ENCODE measurements around the gene MUC12. TPM values are rescaled to one million over a fixed set of nuclear protein-coding genes. Genes with fewer than 3 reads are reported as not detected.

MUC12 gene
- total RNA-seq, 1 donor from 2014 or later, result 1.4 TPM

DNA sequence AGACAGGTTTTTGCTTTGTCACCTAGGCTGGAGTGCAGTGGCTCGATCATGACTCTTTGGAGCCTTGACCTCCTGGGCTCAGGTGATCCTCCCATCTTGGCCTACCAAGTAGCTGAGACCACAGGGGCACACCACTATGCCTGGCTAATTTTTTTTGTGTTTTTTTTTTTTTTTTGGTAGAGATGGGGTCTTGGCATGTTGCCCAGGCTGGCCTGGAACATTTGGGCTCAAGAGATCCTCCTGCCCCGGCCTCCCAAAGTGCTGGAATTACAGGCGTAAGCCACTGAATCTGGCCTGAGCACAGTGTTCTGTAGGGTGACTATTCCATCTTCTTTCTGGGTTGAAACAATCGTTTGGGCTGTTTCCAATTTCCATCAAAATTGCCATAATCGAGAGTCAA, 21.6 kb upstream of the MUC12 start:
- H3K36me3 Mint-ChIP-seq, result no peaks in the 10 kb centered on the region

DNA sequence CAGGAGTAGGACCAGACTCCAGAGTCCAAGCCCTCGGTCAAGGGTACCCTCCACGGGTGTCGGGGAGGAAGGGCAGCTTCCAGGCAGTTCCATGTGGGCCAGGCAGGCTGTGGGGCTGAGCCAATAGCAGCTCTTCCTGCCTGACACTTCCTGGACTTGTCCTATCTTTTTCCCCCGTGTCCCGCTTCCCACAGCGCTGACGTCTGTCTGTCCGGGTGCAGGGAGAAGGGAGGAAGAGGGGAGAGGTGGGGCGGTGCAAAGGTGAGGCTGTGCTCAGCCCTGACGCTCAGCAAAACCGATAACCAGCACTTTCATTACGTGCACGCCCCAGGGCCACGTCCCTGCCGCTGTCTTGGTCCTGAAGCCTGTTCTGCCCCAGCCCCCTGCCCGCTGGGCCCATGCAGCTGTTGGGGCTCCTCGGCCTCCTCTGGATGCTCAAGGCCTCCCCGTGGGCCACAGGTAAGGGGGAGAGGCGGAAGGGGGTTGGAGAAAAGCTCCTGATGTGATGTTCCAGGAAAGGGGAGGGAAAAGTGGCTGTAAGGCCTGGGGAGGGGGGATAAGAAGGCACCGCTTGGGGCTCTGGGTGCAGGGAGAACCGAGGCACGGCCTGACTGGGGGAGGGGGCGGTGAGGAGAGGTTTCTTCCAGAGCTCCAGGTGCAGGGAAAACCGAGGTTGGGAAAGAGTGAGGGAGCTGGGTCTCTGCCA, 20.0 kb upstream of the MUC12 start, which contains the start of gene MUC3A:
TSS of gene MUC3A (plus strand) at position 308 of the 706 bp plus-strand sequence. CDS start at position 399, 91 bp downstream.
- Mint-ChIP-seq H3K27me3 (ENCODE audit: low read depth) (peaks cover 16% of the 10 kb centered on the region), H3K4me1 (no peaks in the 10 kb centered on the region), H3K36me3 (no peaks in the 10 kb centered on the region), H3K4me3 (no peak within 1 kb of the TSS), H3K27ac (no peak within 1 kb of the TSS), H3K9me3 (no peaks in the 10 kb centered on the region)
- TF ChIP-seq, protein P1, sequence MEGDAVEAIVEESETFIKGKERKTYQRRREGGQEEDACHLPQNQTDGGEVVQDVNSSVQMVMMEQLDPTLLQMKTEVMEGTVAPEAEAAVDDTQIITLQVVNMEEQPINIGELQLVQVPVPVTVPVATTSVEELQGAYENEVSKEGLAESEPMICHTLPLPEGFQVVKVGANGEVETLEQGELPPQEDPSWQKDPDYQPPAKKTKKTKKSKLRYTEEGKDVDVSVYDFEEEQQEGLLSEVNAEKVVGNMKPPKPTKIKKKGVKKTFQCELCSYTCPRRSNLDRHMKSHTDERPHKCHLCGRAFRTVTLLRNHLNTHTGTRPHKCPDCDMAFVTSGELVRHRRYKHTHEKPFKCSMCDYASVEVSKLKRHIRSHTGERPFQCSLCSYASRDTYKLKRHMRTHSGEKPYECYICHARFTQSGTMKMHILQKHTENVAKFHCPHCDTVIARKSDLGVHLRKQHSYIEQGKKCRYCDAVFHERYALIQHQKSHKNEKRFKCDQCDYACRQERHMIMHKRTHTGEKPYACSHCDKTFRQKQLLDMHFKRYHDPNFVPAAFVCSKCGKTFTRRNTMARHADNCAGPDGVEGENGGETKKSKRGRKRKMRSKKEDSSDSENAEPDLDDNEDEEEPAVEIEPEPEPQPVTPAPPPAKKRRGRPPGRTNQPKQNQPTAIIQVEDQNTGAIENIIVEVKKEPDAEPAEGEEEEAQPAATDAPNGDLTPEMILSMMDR (IDR thresholded peaks at IDR 0.05; ENCODE audit: unreplicated experiment), result no peak
- no peak for DNase-seq (ENCODE audit: low spot score in 2 of 2, unreplicated experiment in 2 of 2)

More for the DNA sequence above, 21.6 kb upstream of the MUC12 start:
- H3K9me3 Mint-ChIP-seq, result no peaks in the 10 kb centered on the region
- no peak overlapping the region for H3K27ac Mint-ChIP-seq
- no peak for DNase-seq (ENCODE audit: low spot score in 2 of 2, unreplicated experiment in 2 of 2)
- TF ChIP-seq, protein P1 (IDR thresholded peaks at IDR 0.05; ENCODE audit: unreplicated experiment), result no peak
- no peak overlapping the region for H3K4me3 Mint-ChIP-seq
- H3K27me3 Mint-ChIP-seq (ENCODE audit: low read depth), result peaks cover 16% of the 10 kb centered on the region
- peaks cover under 1% of the 10 kb centered on the region for H3K4me1 Mint-ChIP-seq

DNA sequence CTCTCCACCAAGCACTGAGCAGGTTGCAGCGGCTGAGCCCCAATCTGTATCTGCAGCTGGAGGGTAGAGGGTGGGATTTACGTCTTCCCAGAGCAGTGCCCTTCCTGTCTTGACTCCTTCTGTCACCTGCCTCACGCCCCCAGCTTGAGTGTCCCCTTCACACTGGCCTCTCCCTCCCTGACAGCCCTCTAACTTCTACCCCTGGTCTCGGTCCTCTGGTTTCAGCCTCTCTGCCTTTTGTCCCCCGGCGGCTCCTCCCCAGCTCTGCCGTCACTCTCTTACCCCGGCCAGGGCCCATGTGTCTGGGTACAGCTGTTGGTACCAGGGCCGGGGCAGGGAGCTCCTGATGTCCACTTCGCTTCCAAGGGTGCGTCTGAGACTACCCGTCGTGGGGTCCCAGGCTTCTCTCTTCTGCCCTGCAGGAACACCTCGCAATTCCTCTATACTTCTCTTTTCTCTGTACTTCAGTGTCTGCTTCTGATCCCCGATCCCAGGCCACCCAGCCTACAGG, 19.4 kb upstream of the MUC12 start:
- DNase-seq (ENCODE audit: low spot score in 2 of 2, unreplicated experiment in 2 of 2), result no peak
- Mint-ChIP-seq H3K4me3 (no peak overlapping the region), H3K27me3 (ENCODE audit: low read depth) (peaks cover 16% of the 10 kb centered on the region), H3K9me3 (no peaks in the 10 kb centered on the region), H3K36me3 (no peaks in the 10 kb centered on the region), H3K27ac (no peak overlapping the region), H3K4me1 (no peaks in the 10 kb centered on the region)
- TF ChIP-seq, protein P1 (IDR thresholded peaks at IDR 0.05; ENCODE audit: unreplicated experiment), result no peak

DNA sequence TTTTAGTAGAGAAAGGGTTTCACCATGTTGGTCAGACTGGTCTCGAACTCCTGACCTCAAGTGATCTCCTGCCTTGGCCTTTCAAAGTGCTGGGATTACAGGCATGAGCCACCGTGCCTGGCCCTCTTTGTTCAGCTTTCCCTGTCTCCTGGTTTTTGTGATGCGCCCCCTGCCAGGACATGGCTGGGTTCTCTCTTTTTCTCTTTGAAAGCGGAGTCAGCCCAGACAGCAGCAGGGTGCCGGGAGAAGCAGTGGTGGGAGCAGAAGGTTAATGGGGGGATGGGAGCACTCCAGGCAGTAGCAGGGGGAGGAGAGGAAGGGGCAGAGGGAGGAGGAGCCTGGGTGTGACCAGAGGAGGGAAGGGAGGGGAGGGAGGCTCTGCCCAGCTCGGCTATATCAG, 18.2 kb upstream of the MUC12 start:
- no peaks in the 10 kb centered on the region for H3K36me3 Mint-ChIP-seq
- H3K4me1 Mint-ChIP-seq, result no peaks in the 10 kb centered on the region
- peaks cover 11% of the 10 kb centered on the region for H3K27me3 Mint-ChIP-seq (ENCODE audit: low read depth)
- H3K9me3 Mint-ChIP-seq, result no peaks in the 10 kb centered on the region
- no peak for DNase-seq (ENCODE audit: low spot score in 2 of 2, unreplicated experiment in 2 of 2)
- H3K4me3 Mint-ChIP-seq, result no peak overlapping the region
- TF ChIP-seq, protein P1 (IDR thresholded peaks at IDR 0.05; ENCODE audit: unreplicated experiment), result no peak
- H3K27ac Mint-ChIP-seq, result no peak overlapping the region

DNA sequence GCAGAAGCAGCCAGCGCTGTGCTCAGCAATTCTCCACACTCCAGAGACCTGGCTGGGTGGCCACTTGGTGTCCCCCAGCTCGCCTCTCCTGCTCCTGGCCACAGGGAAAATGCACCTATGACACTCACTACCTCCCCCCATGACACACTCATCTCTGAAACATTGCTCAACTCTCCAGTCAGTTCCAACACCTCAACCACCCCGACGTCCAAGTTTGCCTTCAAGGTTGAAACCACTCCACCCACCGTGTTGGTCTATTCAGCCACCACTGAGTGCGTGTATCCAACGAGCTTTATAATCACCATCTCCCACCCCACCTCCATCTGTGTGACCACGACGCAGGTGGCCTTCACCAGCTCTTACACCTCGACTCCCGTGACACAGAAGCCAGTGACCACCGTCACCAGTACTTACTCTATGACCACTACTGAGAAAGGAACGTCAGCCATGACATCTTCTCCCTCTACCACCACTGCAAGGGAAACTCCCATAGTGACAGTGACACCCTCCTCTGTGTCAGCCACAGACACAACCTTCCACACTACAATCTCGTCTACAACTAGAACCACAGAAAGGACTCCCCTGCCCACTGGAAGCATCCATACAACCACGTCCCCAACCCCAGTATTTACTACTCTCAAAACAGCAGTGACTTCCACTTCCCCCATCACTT, 17.3 kb upstream of the MUC12 start:
- H3K27me3 Mint-ChIP-seq (ENCODE audit: low read depth), result peaks cover 11% of the 10 kb centered on the region
- no peaks in the 10 kb centered on the region for H3K9me3 Mint-ChIP-seq
- no peak for DNase-seq (ENCODE audit: low spot score in 2 of 2, unreplicated experiment in 2 of 2)
- H3K36me3 Mint-ChIP-seq, result no peaks in the 10 kb centered on the region
- no peak overlapping the region for H3K27ac Mint-ChIP-seq
- no peaks in the 10 kb centered on the region for H3K4me1 Mint-ChIP-seq
- TF ChIP-seq, protein P1 (IDR thresholded peaks at IDR 0.05; ENCODE audit: unreplicated experiment), result no peak
- no peak overlapping the region for H3K4me3 Mint-ChIP-seq

Measured in mesothelial cell of epicardium (in vitro differentiated cells).